OCI-M1 (cell line): ENCODE results near the gene DGKG.

Experiments
- DNase-seq: peaks from one replicate; lab custom pipeline; 2025; lab: John Stamatoyannopoulos, UW

Gene DGKG

DNA sequence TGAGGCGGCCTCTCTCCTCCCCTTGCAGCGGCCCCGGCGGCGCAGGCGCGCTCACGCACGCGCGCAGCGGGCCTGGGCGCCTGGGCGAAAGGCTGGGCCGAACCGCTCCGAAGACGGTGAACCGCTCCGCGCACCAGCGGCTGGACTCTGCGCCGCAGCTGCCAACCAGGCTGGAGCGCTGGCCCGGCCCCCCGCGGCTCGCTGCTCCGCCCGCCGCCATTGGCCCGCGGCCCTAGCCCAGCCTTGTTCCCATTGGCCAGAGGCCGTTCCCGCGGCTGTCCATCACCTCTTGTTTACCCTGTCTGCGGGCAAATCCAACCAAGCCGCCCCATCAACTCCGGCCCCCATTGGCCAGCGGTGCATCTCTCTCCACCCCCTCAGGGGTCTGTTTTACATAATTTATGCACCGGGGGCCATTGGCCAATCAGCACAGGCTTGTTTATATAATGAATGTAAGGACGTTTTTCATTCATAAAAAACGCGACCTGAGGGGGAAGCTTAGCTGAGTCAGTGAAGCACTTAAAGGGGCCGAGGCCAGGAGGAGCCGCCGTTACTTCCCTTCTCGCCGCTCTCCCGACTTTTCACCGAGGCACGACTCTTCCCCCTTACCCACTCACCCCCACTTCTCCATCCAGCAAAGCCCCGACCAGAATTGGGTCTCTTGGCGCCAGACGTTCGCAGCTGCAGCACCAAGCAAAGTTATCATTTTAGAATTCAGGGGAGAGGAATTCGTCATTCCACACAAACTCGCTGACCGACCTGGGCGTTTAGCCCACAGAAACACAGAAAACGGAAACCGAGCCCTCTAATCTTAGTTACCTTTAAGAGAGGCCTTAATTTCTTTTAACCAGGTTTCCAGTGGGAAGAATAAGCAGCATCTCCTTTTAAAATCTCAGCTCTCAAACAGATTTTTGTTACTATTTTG, 252.8 kb downstream of the DGKG start, which contains the start of gene ETV5:
ETV5 (minus strand) TSS at position 149 of the 925 bp plus-strand sequence. CDS start 3,221 bp downstream, outside the sequence.
- DNase-seq: peak; percentile 98

DNA sequence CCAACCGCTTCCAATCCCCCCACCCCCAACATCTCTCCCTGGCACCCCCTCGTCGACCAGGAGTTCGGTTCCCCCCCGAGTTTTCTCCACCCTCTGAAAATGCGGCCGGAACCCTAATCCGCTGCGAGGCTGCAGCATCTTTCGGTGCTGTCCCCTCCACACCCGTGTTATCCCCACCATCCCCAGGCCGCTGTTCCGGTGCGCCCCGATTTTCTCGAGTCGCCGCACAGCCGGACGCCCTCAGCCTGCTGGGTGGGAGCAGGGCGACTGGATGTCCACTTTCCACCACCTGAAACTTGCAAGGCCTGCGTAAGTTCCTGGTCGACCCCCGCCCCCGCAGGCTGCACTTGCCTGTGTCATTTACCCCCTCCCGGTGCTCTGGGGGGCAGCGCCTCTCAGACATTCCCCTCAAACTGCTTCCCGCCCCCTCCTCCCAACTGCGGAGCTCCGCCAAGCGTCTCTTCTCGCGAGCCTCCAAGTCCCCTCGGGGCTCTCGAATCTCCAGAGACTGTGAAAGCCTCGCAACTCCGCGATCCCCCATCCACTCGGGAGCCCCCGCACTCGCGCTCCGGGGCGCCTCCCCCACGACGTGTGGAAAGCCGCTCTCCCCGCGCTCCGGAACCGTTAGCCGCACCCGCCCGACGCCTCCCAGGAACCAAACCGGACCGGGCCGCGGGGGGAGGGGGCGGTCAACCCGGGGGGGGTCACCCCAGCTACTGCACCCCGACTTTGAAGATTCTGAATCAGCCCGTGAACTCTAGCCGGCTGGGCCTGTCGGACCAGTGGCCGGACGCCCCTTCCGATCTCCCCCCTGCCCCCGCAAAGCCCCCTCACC, 253.7 kb downstream of the DGKG start:
- DNase-seq: peak; percentile 48

DNA sequence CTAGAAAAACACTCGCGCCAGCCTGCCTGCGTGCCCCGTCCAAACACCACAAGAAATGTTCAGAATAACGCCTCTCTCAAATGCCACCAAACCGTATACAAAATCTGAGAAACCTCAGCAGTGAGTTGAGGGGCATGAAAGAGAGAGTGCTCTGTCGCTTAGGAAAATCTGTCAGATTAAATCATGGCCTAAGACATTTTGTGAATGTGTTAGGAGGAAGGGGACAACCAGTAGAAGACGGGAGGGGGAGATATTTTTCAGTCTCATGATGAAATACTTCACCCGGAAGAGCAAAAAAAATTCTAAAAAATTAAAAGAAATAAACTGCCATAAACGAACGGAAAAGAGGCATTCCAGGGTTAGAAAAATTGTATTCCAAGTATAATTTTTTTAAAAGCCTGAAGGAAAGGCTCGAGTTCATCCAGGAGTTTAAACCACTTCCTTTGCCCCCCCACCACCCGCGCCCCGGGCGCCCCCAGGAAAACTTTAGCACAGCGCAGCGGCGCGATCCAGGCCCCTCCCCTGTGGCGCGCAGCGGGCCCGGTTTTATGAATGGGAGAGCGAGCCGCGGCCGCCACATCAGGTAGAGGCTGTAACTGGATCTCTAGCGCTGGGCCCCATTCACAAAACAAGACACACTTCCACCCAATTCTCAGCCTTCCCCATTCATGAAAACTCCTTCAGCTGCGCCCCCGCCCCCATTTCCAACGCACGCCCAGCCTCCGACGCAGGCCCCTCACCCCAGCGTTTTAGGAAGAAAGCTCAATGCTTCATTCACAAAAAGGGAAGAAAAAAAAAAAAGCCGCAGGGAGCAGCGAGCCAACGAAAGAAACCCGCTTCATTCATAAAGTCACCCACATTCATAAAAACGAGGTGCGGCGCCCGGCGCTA, 254.6 kb downstream of the DGKG start:
- DNase-seq: peak; percentile 78

DNA sequence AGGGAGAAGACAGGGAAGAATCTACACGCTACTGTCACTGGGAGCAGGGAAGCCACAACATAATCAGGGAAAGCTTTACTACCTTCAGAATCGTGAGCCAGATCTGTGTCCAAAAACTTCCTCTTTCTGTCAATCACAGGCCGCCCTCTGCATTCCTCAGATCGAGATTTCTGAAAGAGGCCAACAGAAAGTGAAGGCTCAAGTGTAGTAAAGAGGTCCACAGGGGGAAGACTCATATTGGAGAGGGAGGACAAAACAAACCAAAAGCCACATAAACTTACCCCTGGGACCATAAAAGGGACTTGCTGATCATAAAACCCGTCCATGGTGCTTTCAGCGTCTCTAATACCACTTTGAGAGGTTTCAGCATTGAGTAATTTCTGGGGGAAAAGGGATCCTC, 256.5 kb downstream of the DGKG start:
- DNase-seq: peak; percentile 67

DNA sequence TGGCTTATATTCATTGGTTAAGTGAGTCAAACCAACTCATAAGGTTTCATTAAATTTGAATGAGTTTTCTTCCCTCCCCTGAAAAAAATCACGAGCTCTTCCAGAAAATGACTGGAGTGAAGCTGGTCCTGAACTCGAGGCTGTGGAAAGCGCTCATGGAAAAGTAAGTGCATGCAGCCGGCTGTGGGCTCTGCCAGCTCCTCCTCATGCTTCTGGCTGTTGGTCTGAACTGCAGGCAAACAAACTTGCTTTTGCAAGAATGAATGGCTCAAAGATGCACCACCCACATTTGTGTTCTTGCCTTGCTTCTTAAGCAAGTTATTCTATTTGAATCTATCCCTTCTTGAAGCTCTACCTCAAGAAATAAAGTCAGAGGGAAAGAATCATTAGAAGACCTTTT, 259.3 kb downstream of the DGKG start:
- no peak for DNase-seq

DNA sequence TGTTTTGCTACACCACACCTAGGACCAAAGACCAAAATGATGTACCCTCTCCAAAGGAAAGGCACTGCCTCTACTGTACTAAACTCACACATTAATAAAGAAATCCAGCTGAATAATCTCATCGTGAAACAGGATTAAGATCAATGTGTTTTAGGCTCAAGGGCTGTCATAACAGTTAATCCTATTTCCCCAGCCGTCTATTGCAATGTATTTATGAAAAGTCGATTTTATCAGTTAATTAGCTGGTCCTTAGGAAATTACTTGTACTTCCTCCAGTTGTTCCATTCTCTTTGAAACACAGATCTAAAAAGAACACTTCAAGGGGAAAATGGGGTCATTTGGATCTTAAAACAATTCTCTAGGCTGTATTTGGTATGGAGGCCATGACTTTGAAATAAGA, 261.6 kb downstream of the DGKG start:
- no peak for DNase-seq

DNA sequence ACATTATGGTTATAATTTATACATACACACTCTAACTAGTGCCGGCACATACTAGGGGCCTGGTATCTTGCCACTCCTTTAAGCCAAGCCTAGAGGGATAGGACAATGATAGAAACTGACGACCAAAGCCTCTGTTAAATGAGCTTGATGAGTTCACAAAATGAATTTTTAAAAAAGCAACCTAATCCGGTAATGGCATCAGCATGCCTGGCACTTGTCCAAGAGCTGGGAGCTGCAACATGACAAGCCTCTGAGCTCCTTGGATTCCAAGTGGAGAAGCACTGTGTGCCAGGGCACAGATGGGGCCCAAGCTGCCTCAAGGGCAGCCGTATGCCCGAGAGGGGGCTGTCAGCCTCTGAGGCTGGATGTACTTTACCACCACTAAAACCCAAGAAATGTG, 262.9 kb downstream of the DGKG start:
- peak; percentile 3 for DNase-seq

DNA sequence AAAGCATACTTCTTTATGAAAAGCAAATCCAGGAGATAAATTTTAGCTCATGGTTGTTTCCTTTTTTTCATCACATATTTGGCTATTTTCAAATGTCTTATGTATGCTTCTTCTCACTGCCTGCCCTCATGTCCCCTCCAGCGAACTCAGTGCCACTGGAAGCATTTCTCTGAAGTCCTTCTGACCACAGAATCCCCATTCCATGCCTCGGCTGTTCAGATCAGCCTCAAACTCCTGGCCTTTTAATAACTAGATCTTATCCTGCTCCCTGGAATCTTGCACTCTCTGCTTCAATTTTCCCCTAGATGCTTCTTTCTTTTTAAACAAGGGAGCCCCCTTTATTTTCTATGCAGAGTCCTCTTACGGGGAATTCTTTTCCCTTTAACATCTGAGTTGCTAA, 263.3 kb downstream of the DGKG start:
- DNase-seq: no peak

DNA sequence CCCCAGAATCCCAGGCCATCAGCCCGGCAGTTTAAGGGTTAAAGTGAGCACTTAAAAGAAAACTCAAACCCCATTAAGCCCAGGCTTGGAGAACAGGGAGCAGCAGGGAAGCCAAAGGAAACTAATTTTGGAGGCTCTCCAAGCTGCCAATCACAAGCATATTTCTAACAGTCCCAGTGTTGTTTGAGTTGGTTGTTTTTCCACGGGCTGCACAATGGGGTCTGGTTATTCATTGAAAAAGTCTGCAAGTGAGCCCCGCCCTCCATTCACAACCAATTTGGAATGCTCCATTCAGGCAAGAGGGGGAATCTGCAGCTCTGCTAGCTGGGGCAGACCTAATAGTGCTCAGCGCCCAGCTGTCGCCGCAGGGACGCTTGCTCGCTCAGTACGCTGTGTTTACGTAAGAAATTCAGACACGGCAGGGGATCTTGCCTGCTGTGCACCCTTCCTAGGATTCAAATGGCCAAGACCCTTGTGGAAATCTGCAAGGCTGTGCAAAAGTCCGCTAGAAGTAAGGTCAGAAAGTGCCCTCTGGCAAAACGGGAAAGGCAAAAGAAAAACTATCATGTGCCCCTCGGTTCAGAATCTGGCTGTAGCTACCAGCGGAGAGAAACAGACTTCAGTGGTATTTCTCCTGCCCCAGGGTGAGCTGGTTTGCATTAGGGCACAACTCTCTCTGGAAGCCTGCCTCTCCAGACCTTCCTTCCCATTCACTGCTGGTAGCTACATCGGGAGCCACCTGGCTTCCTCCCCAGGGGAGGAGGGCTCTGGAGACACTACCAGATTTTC, 264.2 kb downstream of the DGKG start:
- DNase-seq: peak; percentile 63

DNA sequence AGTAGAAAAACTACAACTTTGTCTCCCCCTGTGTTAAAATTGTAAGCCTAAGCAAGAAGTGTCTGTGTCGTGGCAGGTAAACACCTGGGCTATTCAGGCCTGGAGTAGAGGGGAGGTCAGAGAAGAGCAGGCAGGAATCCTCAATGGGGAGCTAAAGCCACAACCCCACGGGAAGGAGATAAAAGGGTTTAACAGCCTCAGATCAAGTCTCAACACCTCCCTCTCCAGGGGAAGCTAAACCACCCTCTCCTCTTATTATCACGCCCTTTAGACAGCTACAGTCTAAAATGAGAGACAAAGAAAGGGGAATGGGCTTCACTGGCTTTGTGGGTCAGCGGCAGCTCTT, 264.7 kb downstream of the DGKG start:
- DNase-seq: peak; percentile 21
